Stimulated activated CD8-positive, alpha-beta memory T cell treated with anti-CD3 and anti-CD28 coated beads, Interleukin-15, amount 100 ng/mL, for 1 hour (primary cell): ENCODE data around the gene ITLN2.
"Not testable (repeated sequence)": the region's sequence is repeated elsewhere in the genome, so short reads cannot be mapped to it uniquely, and the experiment has no call there.

Experiments used
- DNase-seq: peaks from one replicate; pipeline ENCODE4 v3.0.0-alpha.2; 2020; ENCODE audit warnings: low read depth

ITLN2 gene

DNA sequence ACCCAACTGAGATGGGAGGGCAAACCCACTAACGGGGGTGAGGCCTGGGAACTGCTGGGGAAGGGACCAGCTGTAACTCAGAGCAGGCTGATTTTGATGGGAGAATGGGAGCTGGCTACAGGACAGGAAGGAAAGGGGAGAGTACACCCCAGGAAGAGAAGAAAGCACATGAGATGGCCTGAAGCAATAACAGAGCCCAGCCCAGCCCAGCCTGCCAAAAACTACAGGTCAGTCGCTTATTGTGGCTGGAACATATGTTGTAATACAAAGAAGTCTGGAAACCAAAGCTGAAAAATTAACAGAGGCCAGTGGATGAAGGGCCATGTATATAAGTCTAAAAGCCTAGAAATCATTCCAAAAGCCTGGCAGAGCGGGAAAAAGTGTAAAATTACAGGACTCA, 1.6 kb downstream of the ITLN2 start:
- DNase-seq = no peak

DNA sequence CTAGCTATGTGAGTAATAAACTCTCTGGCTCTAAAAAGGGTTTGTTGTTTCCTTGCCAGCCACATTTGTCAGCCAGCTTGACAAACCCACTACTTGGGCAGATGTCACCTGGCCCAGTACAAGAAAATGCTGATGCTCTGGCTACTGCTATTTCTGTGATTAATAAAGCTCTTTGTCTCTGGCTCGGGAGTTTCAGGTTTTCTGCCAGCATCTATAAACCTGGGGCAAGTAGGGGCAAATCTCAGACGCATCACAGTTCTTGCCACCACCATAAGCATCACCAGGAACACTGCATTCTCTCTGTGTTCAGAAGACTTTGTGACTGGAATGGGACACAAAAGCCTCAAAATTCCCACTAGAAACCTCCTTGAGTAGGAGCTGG, 2.5 kb downstream of the ITLN2 start:
- no peak for DNase-seq

- DNase-seq = peak; percentile 46
Measured at GRCh38 chr1:160951443-160952128, 3.0 kb downstream of the ITLN2 start.

GRCh38 chr1:160950657-160951056, 4.0 kb downstream of the ITLN2 start:
- DNase-seq = no peak

- DNase-seq = no peak
Measured at GRCh38 chr1:160949881-160950280, 4.7 kb downstream of the ITLN2 start.

- DNase-seq = not testable (repeated sequence)
Measured at GRCh38 chr1:160949216-160949880, 5.3 kb downstream of the ITLN2 start.

GRCh38 chr1:160947174-160947759, 7.3 kb downstream of the ITLN2 start:
- DNase-seq = not testable (repeated sequence)

DNA sequence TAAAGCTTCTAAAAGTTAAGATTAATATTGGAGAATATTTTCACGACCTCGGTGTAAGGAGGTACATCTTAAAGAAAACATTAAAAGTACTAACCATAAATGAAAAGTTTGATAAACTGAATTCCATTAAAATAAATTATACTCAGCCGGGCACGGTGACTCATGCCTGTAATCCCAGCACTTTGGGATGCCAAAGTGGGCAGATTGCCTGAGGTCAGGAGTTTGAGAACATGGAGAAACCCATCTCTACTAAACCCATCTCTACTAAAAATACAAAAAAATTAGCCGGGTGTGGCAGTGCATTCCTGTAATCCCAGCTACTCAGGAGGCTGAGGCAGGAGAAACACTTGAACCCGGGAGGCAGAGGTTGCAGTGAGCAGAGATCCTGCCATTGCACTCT, 8.7 kb downstream of the ITLN2 start:
- DNase-seq = not testable (repeated sequence)

DNA sequence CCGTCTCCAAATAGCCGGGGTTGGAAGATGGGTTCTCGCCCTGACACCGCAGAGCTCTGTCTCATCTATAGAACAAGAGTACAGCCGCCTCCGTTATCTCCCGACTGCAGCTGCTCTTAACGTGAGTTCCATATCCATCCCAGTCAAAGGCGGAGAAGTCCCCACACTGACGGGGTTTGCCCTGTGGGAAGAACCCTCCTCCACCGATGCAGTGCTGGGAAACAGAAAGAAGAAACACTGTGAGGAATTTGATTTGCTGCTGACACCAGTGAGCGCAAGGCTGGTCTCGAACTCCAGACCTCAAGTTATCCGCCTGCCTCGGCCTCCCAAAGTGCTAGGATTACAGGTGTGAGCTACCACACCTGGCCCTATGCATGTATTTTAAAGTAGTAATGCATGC, 9.5 kb downstream of the ITLN2 start:
- no peak for DNase-seq

GRCh38 chr1:160942926-160943325, 11.7 kb downstream of the ITLN2 start:
- no peak for DNase-seq

DNA sequence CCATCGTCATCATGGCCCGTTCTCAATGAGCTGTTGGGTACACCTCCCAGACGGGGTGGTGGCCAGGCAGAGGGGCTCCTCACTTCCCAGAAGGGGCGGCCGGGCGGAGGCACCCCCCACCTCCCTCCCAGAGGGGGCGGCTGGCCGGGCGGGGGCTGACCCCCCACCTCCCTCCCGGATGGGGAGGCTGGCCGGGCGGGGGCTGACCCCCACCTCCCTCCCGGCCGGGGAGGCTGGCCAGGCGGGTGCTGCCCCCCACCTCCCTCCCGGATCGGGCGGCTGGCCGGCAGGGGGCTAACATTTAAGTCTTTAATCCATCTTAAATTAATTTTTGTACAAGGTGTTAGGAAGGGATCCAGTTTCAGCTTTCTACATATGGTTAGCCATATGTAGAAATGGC, 17.9 kb downstream of the ITLN2 start:
- not testable (repeated sequence) for DNase-seq

- DNase-seq = no peak
Measured at GRCh38 chr1:160935527-160936258, 18.9 kb downstream of the ITLN2 start.

DNA sequence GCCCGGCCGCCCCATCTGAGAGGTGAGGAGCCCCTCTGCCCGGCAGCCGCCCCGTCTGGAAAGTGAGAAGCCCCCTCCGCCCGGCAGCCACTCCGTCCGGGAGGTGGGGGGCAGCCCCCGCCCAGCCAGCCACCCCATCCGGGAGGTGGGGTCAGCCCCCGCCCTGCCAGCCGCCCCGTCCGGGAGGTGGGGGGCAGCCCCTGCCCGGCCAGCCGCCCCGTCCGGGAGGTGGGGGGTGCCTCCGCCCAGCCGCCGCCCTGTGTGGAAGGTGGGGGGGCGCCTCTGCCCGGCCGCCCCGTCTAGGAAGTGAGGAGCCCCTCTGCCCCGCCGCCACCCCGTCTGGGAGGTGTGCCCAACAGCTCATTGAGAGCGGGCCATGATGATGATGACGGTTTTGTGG, 21.3 kb downstream of the ITLN2 start:
- DNase-seq = not testable (repeated sequence)

DNA sequence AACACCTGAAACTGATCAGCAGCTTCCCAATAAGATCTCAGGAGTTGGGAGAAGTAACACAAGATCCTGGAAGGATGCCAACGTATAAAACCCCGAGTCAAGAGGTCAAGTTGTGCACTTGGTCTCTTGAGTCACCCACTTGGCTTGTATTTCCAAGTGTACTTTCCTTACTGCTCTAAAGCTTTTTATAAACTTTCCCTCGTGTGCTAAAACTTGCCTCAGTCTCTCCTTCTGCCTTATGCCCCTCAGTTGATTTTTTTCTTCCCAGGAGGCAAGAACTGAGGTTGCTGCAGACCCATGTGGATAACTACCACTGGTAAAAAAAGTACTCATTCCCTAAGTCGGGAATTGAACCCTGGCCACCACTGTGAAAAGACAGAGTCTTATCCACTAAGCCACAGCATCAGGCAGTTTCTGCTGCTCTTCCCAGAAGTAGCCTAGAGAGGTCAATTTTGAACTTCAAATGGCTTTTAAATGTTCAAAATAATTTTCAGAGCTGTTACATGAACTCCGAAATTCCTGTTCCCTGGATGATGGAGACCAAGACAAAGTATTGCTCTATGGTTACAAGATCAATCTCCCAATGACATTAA, 28.9 kb downstream of the ITLN2 start:
- no peak for DNase-seq

- DNase-seq = no peak
Measured at GRCh38 chr1:160924791-160925651, 29.6 kb downstream of the ITLN2 start.

- DNase-seq = no peak
Measured at GRCh38 chr1:160916666-160917065, 37.9 kb downstream of the ITLN2 start.

- DNase-seq = not testable (repeated sequence)
Measured at GRCh38 chr1:160913229-160913628, 41.4 kb downstream of the ITLN2 start.

DNA sequence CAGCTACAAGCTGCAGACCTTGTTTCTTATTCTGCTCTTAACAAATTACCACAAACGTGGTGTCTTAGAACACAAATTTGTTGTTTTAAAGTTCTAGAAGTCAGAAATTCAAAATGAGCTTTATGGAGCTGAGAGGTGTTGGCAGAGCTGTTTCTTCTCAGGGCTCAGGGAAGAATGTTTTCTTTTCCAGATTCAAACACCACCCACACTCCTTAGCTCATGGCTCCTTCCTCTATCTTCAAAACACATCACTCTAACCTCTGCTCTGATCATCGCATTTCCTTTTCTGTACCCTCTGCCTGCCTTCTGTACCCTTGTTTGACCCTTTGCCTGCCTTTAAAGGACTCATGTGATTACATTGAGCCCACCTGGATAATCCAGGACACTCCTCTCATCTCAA, 42.7 kb downstream of the ITLN2 start:
- no peak for DNase-seq

GRCh38 chr1:160911441-160911840, 43.2 kb downstream of the ITLN2 start:
- no peak for DNase-seq

GRCh38 chr1:160910170-160910750, 44.3 kb downstream of the ITLN2 start:
- no peak for DNase-seq

- DNase-seq = no peak
Measured at GRCh38 chr1:160907976-160908375, 46.6 kb downstream of the ITLN2 start.
